ENCODE measurements around the gene GAL. TPM values are rescaled to one million over a fixed set of nuclear protein-coding genes. Genes with fewer than 3 reads are reported as not detected.

Gene GAL
- total and polyA plus RNA-seq, 2 of the 13 experiments (the other 11 are each of a cell fraction or from before 2014, with no cell fraction given): not detected

Other genes starting within 250 kb of the GAL start
- 83.4 and 116 TPM in 2 replicates for gene PPP6R3, start 223.8 kb upstream of the GAL start, total RNA-seq (2016; rRNA removed; fragmentation: Illumina TruSeq; extraction: Trizol)
- gene PPP6R3, start 223.8 kb upstream of the GAL start, polyA plus RNA-seq (2011; rRNA removed): 30.9 and 41.2 TPM in 2 replicates
- gene TESMIN, start 67.0 kb downstream of the GAL start, total RNA-seq (2016; rRNA removed; fragmentation: Illumina TruSeq; extraction: Trizol): 0.15 and 0.60 TPM in 2 replicates
- gene TESMIN, start 67.0 kb downstream of the GAL start, polyA plus RNA-seq (2011; rRNA removed): 0.22 and 0.45 TPM in 2 replicates
- 5.9 and 7.0 TPM in 2 replicates for gene CPT1A, start 157.4 kb downstream of the GAL start, total RNA-seq (2016; rRNA removed; fragmentation: Illumina TruSeq; extraction: Trizol)
- 7.1 and 14.3 TPM in 2 replicates for gene CPT1A, start 157.4 kb downstream of the GAL start, polyA plus RNA-seq (2011; rRNA removed)
- gene MRPL21, start 219.3 kb downstream of the GAL start, total RNA-seq (2016; rRNA removed; fragmentation: Illumina TruSeq; extraction: Trizol): 100 and 128 TPM in 2 replicates
- 56.3 and 61.5 TPM in 2 replicates for gene MRPL21, start 219.3 kb downstream of the GAL start, polyA plus RNA-seq (2011; rRNA removed)
- gene IGHMBP2, start 219.3 kb downstream of the GAL start, total RNA-seq (2016; rRNA removed; fragmentation: Illumina TruSeq; extraction: Trizol): 5.9 and 9.9 TPM in 2 replicates
- 8.9 and 11.4 TPM in 2 replicates for gene IGHMBP2, start 219.3 kb downstream of the GAL start, polyA plus RNA-seq (2011; rRNA removed)